ENCODE data around the gene ZNF516.

The ZNF516 gene

GRCh38 chr18:76422838-76423237 lies 72.2 kb downstream of the ZNF516 start:
- Histone ChIP-seq H3K4me3 (ENCODE audit: low read depth, low read length) (no peak overlapping the region), H2AFZ (no peak overlapping the region), H3K27ac (no peak overlapping the region), H3K79me2 (peaks cover 42% of the 10 kb centered on the region), H3K9me3 (ENCODE audit: control insufficient read depth, low read length) (no peaks in the 10 kb centered on the region), H3K36me3 (ENCODE audit: control insufficient read depth, insufficient read depth, low read length) (no peaks in the 10 kb centered on the region), H3K27me3 (ENCODE audit: control insufficient read depth, insufficient read depth, low read length) (no peaks in the 10 kb centered on the region), H3K9ac (no peak overlapping the region), H3K4me2 (ENCODE audit: low read length) (no peak overlapping the region), H3K4me1 (peaks cover 4% of the 10 kb centered on the region)
- TF ChIP-seq CTCF (IDR thresholded peaks at IDR 0.05), result no peak

GRCh38 chr18:76422121-76422520 lies 72.9 kb downstream of the ZNF516 start:
- Histone ChIP-seq H3K4me2 (ENCODE audit: low read length) (no peak overlapping the region), H3K27me3 (ENCODE audit: control insufficient read depth, insufficient read depth, low read length) (no peaks in the 10 kb centered on the region), H3K4me1 (peaks cover 4% of the 10 kb centered on the region), H3K4me3 (ENCODE audit: low read depth, low read length) (no peak overlapping the region), H3K79me2 (peaks cover 38% of the 10 kb centered on the region), H2AFZ (no peak overlapping the region), H3K9ac (no peak overlapping the region), H3K27ac (no peak overlapping the region), H3K36me3 (ENCODE audit: control insufficient read depth, insufficient read depth, low read length) (no peaks in the 10 kb centered on the region), H3K9me3 (ENCODE audit: control insufficient read depth, low read length) (no peaks in the 10 kb centered on the region)
- no peak for TF ChIP-seq CTCF (IDR thresholded peaks at IDR 0.05)

- Histone ChIP-seq H3K4me3 (ENCODE audit: low read depth, low read length) (no peak overlapping the region), H3K79me2 (peaks cover 33% of the 10 kb centered on the region), H3K9ac (no peak overlapping the region), H3K9me3 (ENCODE audit: control insufficient read depth, low read length) (no peaks in the 10 kb centered on the region), H3K27me3 (ENCODE audit: control insufficient read depth, insufficient read depth, low read length) (no peaks in the 10 kb centered on the region), H3K4me1 (peaks cover 4% of the 10 kb centered on the region), H3K4me2 (ENCODE audit: low read length) (no peak overlapping the region), H3K36me3 (ENCODE audit: control insufficient read depth, insufficient read depth, low read length) (no peaks in the 10 kb centered on the region), H3K27ac (no peak overlapping the region), H2AFZ (no peak overlapping the region)
- no peak for TF ChIP-seq CTCF (IDR thresholded peaks at IDR 0.05)
Measured at GRCh38 chr18:76421685-76422078, 73.4 kb downstream of the ZNF516 start.

GRCh38 chr18:76420898-76421684 lies 74.0 kb downstream of the ZNF516 start:
- Histone ChIP-seq H3K9ac (no peak overlapping the region), H3K27me3 (ENCODE audit: control insufficient read depth, insufficient read depth, low read length) (no peaks in the 10 kb centered on the region), H3K4me3 (ENCODE audit: low read depth, low read length) (no peak overlapping the region), H3K4me1 (peaks cover 4% of the 10 kb centered on the region), H3K36me3 (ENCODE audit: control insufficient read depth, insufficient read depth, low read length) (no peaks in the 10 kb centered on the region), H3K9me3 (ENCODE audit: control insufficient read depth, low read length) (no peaks in the 10 kb centered on the region), H2AFZ (no peak overlapping the region), H3K27ac (no peak overlapping the region), H3K4me2 (ENCODE audit: low read length) (no peak overlapping the region), H3K79me2 (peaks cover 31% of the 10 kb centered on the region)
- TF ChIP-seq CTCF (IDR thresholded peaks at IDR 0.05), result no peak

- Histone ChIP-seq H3K4me1 (peaks cover 4% of the 10 kb centered on the region), H3K9ac (no peak overlapping the region), H3K27me3 (ENCODE audit: control insufficient read depth, insufficient read depth, low read length) (no peaks in the 10 kb centered on the region), H3K4me3 (ENCODE audit: low read depth, low read length) (no peak overlapping the region), H3K36me3 (ENCODE audit: control insufficient read depth, insufficient read depth, low read length) (no peaks in the 10 kb centered on the region), H3K27ac (no peak overlapping the region), H3K4me2 (ENCODE audit: low read length) (no peak overlapping the region), H2AFZ (no peak overlapping the region), H3K9me3 (ENCODE audit: control insufficient read depth, low read length) (no peaks in the 10 kb centered on the region), H3K79me2 (peaks cover 20% of the 10 kb centered on the region)
- no peak for TF ChIP-seq CTCF (IDR thresholded peaks at IDR 0.05)
Measured at GRCh38 chr18:76419811-76420210, 75.2 kb downstream of the ZNF516 start.
